HG03565 (cell line): ENCODE results near the gene SLC2A1.
A peak's percentile ranks its signal among the peaks of the same experiment; 100 is the strongest.

Source experiments
- ATAC-seq: cut with Tn5 transposase; IDR thresholded peaks from one replicate; pipeline ENCODE4 v1.9.1; 2021; ENCODE audit warnings: mild to moderate bottlenecking, moderate library complexity; ENCODE audit not compliant: unreplicated experiment

The SLC2A1 gene

GRCh38 chr1:42961312-42962091 lies 2.8 kb upstream of the SLC2A1 start:
- no peak for ATAC-seq

DNA sequence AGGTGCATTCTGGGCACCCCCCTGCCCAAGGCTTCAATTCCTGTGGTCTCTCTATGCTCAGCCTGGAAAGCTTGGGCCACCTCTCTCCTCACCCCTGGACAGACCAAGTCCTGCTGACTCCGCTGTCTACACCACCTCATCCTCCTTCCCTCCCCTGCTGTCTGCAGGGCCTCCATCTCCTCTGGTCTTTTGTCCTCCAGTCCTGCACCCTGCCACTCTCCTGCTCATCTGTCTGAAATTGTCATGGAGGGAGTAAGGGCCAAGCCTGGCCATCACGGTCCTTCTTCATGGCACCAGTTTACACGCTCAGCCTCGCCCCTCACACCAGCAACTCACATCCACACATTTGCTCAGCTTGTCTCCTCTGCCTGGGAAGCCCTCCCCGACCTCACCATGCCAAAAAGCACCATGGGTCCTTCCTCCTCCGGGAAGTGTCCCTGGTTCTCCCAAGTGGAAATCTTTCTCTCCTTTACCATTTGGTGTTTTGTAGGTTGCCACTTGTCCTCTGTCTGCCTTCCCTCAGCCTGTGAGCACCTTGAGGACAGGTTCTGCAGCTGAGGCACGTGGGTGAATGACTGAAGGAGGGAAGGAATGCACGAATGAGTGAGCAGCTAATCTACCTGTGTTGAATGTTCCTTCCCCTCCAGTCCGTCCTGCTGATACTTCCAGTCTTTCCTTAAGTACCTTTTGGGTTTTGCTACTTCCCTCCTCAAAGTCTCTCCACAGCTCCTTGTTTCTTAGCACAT lies 2.1 kb upstream of the SLC2A1 start:
- no peak for ATAC-seq

- no peak for ATAC-seq
These were observed 1.4 kb upstream of the SLC2A1 start for GRCh38 chr1:42960122-42960390.

DNA sequence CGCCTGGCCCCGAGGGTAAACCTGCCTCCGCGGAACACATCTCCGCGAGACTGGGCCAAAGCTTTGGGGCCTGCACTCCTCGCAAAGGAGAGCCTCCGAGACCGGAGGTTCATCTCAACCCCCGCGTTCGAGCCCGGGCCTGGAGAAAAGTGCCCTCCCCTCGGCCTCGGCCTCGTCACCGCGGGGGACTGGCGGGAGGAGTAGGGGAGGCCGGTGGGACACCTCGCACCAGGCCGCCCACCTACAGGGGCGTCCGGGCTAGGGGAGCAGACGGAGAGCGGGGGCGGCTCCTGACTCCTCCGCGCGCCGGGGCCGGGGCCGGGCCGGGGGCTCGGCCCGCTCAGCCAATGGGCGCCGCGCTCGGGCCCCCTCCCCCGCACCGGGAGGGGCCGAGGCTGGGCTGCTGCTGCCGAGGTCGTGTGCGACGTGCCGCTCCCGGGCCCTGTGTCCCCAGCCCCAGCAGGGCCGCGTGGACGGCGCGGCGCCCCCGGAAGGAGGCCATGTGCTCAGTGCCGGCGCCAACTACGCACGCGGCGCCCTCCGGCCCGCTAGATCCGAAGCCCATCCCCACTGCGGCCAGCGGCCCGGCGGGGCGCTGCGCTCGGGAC lies 684 bp downstream of the SLC2A1 start:
- ATAC-seq = peak; percentile 31

- ATAC-seq = no peak
These were observed 1.3 kb downstream of the SLC2A1 start for GRCh38 chr1:42957229-42957879.

DNA sequence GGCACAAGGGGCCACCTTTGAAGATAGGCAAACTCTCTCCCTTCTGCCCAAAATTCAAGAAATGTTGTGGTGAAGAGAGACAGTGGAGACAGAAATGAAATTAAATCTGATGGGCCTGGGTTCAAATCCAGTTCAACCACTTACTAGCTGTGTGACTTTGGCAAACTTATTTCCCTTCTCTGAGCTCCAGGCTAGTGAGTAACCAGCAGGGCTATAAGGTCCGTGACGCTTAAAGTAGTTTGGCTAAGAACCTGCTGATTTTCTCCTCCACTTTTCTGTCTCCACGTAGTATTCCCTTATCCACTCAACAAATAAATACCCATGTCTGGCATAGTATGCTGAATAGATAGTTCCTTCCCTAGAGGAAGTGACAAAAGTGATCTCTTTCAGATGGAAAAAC lies 1.9 kb downstream of the SLC2A1 start:
- no peak for ATAC-seq

DNA sequence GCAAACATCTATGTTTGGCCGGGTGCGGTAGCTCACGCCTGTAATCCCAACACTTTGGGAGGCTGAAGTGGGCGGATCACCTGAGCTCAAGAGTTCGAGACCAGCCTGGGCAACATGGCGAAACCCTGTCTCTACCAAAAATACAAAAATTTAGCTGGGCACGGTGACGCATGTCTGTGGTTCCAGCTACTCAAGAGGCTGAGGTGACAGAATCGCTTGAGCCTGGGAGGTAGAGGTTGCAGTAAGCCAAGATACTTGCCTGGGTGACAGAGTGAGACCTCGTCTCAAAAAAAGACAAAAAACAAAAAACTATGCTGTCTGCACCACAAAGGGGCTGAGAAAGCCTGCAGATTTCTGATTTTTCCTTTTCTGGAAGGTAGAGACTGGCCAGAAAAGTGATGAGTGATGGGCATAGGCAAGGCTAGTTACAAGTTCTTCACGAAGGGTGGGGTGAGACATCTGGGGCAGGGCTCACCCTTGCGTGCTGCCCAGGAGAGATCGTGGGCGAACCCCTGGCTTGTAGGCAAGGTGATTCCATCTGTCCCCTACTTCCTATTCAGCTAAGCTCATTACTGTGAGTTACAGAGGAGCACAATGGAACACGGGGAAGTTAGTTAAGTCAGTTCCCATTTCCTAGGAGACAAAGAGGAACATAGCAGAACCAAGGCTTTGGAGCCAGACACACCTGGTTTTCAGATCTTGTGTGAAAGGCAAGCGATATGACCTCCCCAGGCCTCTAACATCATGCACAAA lies 3.2 kb downstream of the SLC2A1 start:
- no peak for ATAC-seq

- no peak for ATAC-seq
These were observed 5.2 kb downstream of the SLC2A1 start for GRCh38 chr1:42953182-42954180.

DNA sequence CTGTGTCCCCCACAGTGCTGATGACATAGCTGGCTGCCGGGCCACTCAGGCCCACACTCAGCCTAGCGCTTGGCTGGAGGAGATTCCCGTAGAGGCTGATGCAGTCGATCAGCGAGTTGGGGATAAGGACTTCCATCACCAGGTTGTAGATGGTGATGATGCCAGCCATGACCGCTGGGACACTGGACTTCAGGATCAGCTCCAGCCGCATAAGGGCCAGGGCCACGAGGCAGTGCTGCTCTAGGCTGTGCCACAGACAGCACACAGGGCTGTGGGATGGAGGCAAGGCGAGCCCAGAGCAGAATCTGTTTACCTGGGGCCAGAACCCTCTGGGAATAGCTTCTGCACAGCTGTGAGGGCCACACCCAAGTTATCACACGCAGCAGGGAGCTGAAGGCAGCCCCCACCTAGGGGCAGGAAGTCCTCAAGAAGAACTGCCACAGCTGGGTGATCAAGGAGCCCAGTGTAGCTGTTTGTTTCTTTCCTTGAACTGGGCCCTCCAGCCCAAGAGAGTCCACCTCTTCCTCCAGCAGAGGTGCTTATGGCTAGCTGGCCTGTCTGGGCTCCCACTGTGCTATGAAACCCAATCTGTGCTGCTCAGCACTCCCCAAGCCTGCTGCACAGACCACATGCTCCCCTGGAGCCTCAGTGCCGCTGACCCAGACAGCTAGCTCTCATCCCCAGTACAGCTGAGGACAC lies 6.2 kb downstream of the SLC2A1 start:
- ATAC-seq = peak; percentile 47

DNA sequence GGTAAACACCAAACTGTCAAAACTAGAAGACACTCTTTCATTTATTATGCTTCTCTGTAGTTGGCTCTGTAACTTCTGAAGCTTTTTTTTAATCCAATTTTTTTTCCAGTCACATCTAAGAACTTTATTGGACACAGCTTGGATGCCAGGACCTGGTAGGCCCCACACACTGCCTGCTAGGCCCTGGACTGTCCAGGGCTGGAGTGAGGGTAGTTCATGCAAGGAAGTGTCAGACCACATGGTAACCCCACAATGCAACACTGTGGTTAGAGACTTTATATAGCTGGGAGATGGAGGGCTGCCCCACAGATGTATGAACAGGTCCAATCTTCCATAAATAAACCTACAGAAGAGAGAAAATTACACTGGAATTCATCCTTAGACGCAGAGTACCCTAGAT lies 7.1 kb downstream of the SLC2A1 start:
- ATAC-seq = no peak

DNA sequence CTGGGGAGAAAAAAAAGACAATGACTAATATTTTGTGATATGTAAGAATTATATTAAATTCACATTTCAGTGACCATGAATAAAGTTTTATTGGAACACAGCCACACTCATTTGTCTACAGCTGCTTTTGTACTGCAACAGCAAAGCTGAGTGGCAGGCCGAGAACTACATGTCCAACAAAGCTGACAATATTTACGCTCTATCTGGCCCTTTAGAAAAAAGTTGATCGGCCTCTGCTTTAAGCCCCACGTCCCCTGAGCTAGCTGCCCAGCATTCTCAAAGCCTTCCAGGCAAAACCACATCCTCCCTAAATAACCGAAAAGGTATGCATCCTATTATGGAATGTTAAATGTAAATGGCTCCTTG lies 8.6 kb downstream of the SLC2A1 start:
- no peak for ATAC-seq

DNA sequence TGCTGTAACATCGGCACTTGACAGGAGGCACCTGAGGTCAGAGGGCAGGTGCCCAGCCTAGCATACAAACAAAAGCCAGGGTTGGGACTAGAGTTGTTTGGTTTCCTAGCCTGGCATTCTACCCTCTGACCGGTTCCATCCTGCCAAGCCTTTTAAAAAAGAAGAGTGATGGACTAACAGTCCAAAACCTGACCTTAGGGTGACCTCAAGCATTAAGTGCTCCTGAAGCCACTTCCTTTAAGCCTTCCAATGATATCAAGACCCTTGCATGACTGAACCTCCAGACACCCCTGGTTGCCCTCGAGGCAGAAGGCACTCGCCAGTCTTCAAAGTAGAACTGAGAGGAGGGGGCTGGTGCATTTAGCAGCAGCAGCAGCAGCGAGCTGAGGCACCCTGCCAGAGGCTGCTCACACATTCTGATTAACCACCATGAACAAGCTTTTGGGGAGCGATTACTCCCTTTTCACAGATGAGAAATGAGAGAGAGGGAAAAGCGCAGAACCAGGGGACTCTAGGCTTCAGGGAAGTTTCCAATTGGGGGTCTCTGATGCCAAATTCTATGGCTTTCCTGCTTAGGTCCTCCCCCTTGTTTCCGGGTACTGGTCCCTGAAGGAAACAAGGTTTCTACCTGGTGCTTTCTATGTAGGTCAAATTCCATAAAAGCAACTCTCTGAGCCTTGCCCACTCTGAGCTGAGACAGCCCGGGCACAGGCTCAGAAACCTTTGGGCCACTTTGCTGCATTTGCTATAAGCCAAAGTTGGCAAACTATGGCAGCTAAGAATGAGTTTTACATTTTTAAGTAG lies 9.2 kb downstream of the SLC2A1 start:
- ATAC-seq = no peak

DNA sequence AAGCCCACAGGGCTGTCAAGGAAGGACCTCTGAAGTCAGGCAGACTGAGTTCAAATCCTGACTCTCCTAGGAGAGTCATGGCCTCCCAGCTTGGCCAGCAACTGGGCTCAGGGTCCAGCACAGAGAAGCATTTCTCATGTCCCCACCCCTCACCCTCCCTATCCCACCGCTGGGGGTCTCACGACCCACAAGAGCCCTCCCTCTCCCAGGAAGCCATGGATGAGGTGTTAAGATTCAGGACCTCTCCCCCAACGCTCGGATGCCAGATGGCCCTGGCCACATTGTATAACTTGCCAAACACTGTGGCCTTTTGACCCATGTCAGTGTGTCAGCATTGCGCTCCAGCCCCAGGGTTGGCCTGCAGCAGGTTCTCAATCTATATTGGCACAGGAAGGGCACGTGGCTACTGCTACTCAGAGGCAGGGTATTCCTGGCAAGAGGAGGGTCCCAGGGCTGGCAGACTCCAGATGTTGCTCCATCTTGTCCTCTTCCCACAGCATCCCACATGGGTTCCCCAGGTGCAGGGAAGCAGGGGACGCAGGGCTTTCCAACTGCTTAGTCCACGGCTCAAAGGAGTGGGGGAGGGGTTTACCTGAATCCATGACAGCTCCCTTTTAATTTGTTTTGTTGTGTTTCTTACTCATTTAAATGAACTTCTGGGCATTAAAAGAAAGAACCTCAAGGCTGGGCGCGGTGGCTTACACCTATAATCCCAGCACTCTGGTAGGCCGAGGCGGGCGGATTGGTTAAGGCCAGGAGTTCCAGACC lies 10.5 kb downstream of the SLC2A1 start:
- ATAC-seq = no peak

- ATAC-seq = no peak
These were observed 11.6 kb downstream of the SLC2A1 start for GRCh38 chr1:42947117-42947516.

DNA sequence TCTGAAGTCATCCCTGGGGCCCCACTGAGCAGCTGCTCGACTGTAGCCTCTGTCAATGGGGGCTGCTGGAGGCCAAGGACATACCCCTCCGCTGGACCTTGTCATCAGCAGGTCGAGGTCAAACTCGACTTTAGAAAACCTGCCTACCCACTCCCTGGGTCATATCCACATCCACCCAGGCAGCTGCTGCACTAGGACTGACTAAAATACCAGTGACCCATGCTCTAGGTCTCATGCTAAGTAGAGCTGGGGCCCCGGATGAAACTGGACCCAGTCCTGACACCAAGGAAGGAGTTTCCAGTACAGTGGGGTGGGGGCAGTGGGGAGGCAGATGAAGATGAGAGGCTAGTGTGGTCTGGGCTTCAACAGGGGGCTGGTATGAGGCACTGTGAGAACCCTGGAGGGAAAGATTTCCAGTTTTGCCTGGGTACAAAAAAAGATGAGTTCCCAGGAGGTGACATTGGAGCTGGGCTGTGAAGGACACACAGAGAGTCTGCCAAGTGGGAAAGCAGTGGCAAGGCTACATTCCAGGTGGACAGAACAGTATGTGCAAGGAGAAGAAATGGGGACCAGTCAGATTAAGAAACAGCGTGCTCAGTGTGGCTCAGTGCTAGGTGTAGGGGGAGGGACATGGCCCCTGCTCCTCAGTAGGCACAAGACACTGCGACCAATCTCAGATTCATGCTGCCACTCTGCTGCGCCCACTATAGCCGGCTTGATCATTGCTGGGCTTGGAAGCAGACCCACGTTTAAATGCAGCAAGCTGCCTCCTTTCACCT lies 12.4 kb downstream of the SLC2A1 start:
- no peak for ATAC-seq

GRCh38 chr1:42945164-42945563 lies 13.5 kb downstream of the SLC2A1 start:
- ATAC-seq = no peak
